Glutamatergic neuron (in vitro differentiated cells): ENCODE measurements around the gene ZNF200. TPM values are rescaled to one million over a fixed set of nuclear protein-coding genes. Genes with fewer than 3 reads are reported as not detected.
A peak's percentile ranks its signal among the peaks of the same experiment; 100 is the strongest.

ENCODE experiments used
- DNase-seq: peaks from one replicate; pipeline ENCODE4 v3.0.0; 2022
- H3K27ac Mint-ChIP-seq: one replicate; pipeline ENCODE4 v1.8.0; 2020; ENCODE audit warnings: mild to moderate bottlenecking, mixed read lengths, inconsistent platforms; ENCODE audit not compliant: unreplicated experiment
- H3K27me3 Mint-ChIP-seq: one replicate; pipeline ENCODE4 v1.8.0; 2020; ENCODE audit warnings: mild to moderate bottlenecking, moderate library complexity, mixed read lengths, inconsistent platforms; ENCODE audit not compliant: unreplicated experiment
- H3K36me3 Mint-ChIP-seq: one replicate; pipeline ENCODE4 v1.8.0; 2020; ENCODE audit warnings: mild to moderate bottlenecking, mixed read lengths, inconsistent platforms; ENCODE audit not compliant: unreplicated experiment
- H3K4me1 Mint-ChIP-seq: one replicate; pipeline ENCODE4 v1.8.0; 2020; ENCODE audit warnings: mild to moderate bottlenecking, low read depth, mixed read lengths, inconsistent platforms; ENCODE audit not compliant: unreplicated experiment
- H3K4me3 Mint-ChIP-seq: one replicate; pipeline ENCODE4 v1.8.0; 2020; ENCODE audit warnings: mild to moderate bottlenecking, mixed read lengths, inconsistent platforms; ENCODE audit not compliant: unreplicated experiment
- H3K9me3 Mint-ChIP-seq: one replicate; pipeline ENCODE4 v1.8.0; 2020; ENCODE audit warnings: mild to moderate bottlenecking, moderate library complexity, mixed read lengths, inconsistent platforms; ENCODE audit not compliant: unreplicated experiment
- total RNA-seq: library from RNA; stranded (reverse); fragmentation: NEBNext Ultra II Directional; extraction: Animal tissue kit (Norgen Biotek cat#: 25700); gene quantifications from one replicate; pipeline ENCODE4 v1.2.1, GENCODE V29; 2021; ENCODE audit not compliant: unreplicated experiment
- TF ChIP-seq, protein P1 (sequence below): fragments of 200-600 bp; sonication (generic); IDR thresholded peaks from one replicate; pipeline ENCODE4 v1.5.0; 2021; ENCODE audit not compliant: partially characterized antibody, unreplicated experiment

ZNF200 gene
- total RNA-seq, 1 donor from 2014 or later: 12.2 TPM

DNA sequence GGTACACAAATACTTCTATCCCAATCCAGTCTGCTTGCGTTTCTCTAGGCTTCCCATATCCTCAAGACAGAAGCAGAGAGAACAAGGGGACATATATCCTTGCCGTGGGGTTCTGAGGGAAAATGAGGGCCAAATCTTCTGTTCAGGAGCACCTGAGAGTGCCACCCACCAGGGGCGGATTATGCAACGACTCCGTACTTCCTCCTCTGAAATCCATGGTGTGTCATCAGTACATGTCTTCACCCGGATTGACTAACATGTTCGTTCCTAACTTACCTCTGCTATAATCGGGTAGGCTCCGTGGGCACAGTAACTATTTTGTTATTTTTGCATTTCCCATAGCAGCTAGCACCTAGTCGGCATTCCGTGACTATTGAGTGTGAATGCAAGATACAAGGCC lies 7.8 kb upstream of the ZNF200 start:
- peaks cover 4% of the 10 kb centered on the region for H3K27me3 Mint-ChIP-seq
- H3K4me3 Mint-ChIP-seq: no peak overlapping the region
- H3K9me3 Mint-ChIP-seq: peaks cover 1% of the 10 kb centered on the region
- no peaks in the 10 kb centered on the region for H3K36me3 Mint-ChIP-seq
- no peak for DNase-seq
- TF ChIP-seq, protein P1, sequence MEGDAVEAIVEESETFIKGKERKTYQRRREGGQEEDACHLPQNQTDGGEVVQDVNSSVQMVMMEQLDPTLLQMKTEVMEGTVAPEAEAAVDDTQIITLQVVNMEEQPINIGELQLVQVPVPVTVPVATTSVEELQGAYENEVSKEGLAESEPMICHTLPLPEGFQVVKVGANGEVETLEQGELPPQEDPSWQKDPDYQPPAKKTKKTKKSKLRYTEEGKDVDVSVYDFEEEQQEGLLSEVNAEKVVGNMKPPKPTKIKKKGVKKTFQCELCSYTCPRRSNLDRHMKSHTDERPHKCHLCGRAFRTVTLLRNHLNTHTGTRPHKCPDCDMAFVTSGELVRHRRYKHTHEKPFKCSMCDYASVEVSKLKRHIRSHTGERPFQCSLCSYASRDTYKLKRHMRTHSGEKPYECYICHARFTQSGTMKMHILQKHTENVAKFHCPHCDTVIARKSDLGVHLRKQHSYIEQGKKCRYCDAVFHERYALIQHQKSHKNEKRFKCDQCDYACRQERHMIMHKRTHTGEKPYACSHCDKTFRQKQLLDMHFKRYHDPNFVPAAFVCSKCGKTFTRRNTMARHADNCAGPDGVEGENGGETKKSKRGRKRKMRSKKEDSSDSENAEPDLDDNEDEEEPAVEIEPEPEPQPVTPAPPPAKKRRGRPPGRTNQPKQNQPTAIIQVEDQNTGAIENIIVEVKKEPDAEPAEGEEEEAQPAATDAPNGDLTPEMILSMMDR: no peak
- H3K27ac Mint-ChIP-seq: no peak overlapping the region
- no peaks in the 10 kb centered on the region for H3K4me1 Mint-ChIP-seq

- Mint-ChIP-seq H3K27me3 (peaks cover 4% of the 10 kb centered on the region), H3K4me1 (no peaks in the 10 kb centered on the region), H3K27ac (no peak overlapping the region), H3K4me3 (no peak overlapping the region), H3K36me3 (no peaks in the 10 kb centered on the region), H3K9me3 (no peaks in the 10 kb centered on the region)
- TF ChIP-seq, protein P1: no peak
- no peak for DNase-seq
These were observed 6.8 kb upstream of the ZNF200 start for GRCh38 chr16:3241761-3242160.

DNA sequence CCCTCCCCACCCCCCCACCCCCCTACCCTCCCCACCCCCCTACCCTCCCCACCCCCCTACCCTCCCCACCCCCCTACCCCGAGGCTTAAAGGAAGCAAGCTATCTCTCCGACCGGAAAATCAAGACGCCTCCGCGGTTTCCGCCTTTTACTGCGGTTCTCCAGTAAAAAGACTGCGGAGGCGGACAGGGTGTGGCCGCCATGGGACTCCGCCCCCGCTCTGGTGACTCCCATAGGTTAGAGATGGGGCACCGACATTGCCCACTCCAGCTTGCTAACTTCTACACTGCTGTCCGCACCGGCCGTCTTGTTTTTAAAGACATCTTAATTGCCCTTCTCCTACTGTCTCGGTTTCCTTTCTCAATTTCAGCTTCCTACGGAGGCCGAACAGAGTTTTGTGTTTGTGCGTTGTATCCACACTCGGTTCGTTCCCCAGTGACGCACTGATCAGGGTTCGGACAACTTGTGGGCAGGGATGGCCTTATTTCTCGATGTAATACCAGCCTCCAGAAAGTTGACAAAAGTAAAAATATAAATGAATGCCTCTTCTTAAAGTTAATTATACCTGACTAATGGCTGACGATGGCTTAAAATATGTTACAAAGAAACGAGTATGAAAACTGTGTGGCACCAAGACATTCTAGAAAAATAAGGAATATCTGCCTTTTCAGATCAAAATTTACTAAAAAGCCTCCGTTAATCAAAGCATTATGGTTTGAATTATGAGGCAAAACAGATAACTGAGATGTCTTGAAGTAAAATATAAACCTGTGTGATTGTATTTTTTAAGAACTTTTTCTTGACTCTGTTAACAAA lies 1.1 kb upstream of the ZNF200 start:
- H3K4me3 Mint-ChIP-seq: peak overlapping the region; percentile 84
- peaks cover 3% of the 10 kb centered on the region for H3K27me3 Mint-ChIP-seq
- peak overlapping the region; percentile 46 for H3K27ac Mint-ChIP-seq
- peaks cover 9% of the 10 kb centered on the region for H3K9me3 Mint-ChIP-seq
- H3K4me1 Mint-ChIP-seq: peaks cover 5% of the 10 kb centered on the region
- H3K36me3 Mint-ChIP-seq: peaks cover 16% of the 10 kb centered on the region
- TF ChIP-seq, protein P1: no peak
- DNase-seq: peak; percentile 55

- peak overlapping the region; percentile 89 for H3K27ac Mint-ChIP-seq
- peak overlapping the region; percentile 97 for H3K4me3 Mint-ChIP-seq
- peaks cover 3% of the 10 kb centered on the region for H3K27me3 Mint-ChIP-seq
- DNase-seq: no peak
- H3K36me3 Mint-ChIP-seq: peaks cover 27% of the 10 kb centered on the region
- H3K4me1 Mint-ChIP-seq: peaks cover 5% of the 10 kb centered on the region
- TF ChIP-seq, protein P1: no peak
- peaks cover 11% of the 10 kb centered on the region for H3K9me3 Mint-ChIP-seq
These were observed 458 bp downstream of the ZNF200 start for GRCh38 chr16:3234543-3234856.

DNA sequence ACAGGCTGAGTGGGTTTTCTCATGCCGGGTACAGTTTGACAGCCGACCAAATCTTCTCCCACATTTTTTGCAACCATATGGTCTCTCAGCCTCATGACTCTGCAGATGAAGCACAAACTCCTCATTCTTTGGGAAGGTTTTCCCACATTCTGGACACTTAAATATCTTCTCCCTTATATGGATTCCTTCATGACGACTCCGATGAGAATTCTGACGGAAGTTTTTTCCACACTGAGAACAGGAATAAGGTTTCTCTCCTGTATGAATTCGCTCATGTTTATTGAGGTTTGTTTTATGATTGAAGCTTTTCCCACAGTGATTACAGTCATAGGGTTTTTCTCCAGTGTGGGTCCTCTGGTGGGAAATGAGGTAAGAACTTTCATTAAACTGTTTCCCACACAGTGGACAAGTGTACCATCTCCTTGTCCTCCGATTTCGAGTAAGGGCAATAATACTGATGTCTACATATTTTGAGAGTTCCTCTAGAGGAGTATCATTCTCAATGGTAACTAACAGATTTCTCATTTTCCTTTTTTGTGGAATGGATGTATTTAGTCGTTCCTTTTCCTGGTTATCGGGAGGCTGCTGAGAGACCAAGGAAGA lies 10.9 kb downstream of the ZNF200 start:
- Mint-ChIP-seq H3K4me1 (no peaks in the 10 kb centered on the region), H3K36me3 (peaks cover 52% of the 10 kb centered on the region), H3K27me3 (peaks cover 4% of the 10 kb centered on the region), H3K27ac (no peak overlapping the region), H3K9me3 (peaks cover 14% of the 10 kb centered on the region), H3K4me3 (no peak overlapping the region)
- no peak for DNase-seq
- TF ChIP-seq, protein P1: no peak
